SK-N-SH treated with all-trans-retinoic acid at 6 μM for 48 hours (cell line): ENCODE results near the gene PDIA3.

Experiments used
- ATAC-seq: fragments of 200-7000 bp; cut with Tn5 transposase; 3 replicates; pipeline ENCODE4 v1.9.1; 2020; ENCODE audit warnings: mild to moderate bottlenecking, moderate library complexity
- ARNTL ChIP-seq: fragments of 450-650 bp; formaldehyde crosslinking; IDR thresholded peaks from 2 replicates; pipeline ENCODE4 v1.5.0; 2020; ENCODE audit warnings: low read depth, mild to moderate bottlenecking, moderate library complexity, borderline replicate concordance
- BACH2 ChIP-seq: fragments of 250-450 bp; sonication (Bioruptor Pico); IDR thresholded peaks from 2 replicates; pipeline ENCODE4 v1.9.0; 2021; ENCODE audit warnings: mild to moderate bottlenecking, borderline replicate concordance
- CREB5 ChIP-seq: fragments of 250-450 bp; sonication (Bioruptor Pico); IDR thresholded peaks from 2 replicates; pipeline ENCODE4 v1.5.1; 2020; ENCODE audit warnings: low read depth, mild to moderate bottlenecking, moderate library complexity
- CSDC2 ChIP-seq: fragments of 250-450 bp; sonication (Bioruptor Pico); IDR thresholded peaks from 2 replicates; pipeline ENCODE4 v1.5.0; 2020; ENCODE audit warnings: mild to moderate bottlenecking, moderate library complexity
- CSRNP3 ChIP-seq: fragments of 250-450 bp; sonication (Bioruptor Pico); IDR thresholded peaks from 2 replicates; pipeline ENCODE4 v1.5.1; 2021; ENCODE audit warnings: mild to moderate bottlenecking, moderate library complexity
- GLIS3 ChIP-seq: fragments of 250-450 bp; sonication (Bioruptor Pico); IDR thresholded peaks from 2 replicates; pipeline ENCODE4 v1.5.0; 2020; ENCODE audit warnings: mild to moderate bottlenecking, moderate library complexity
- ISL1 ChIP-seq: fragments of 250-450 bp; sonication (Bioruptor Pico); IDR thresholded peaks from 2 replicates; pipeline ENCODE4 v2.1.2; 2022; ENCODE audit warnings: mild to moderate bottlenecking, moderate library complexity
- OSR1 ChIP-seq: fragments of 250-450 bp; sonication (Bioruptor Pico); IDR thresholded peaks from 2 replicates; pipeline ENCODE4 v1.8.0; 2022; ENCODE audit warnings: moderate library complexity, mild to moderate bottlenecking, inconsistent platforms
- POU6F1 ChIP-seq: fragments of 250-450 bp; sonication (Bioruptor Pico); IDR thresholded peaks from 2 replicates; pipeline ENCODE4 v1.8.0; 2021; ENCODE audit warnings: low read depth, mild to moderate bottlenecking, moderate library complexity, borderline replicate concordance
- PPARA ChIP-seq: fragments of 250-450 bp; sonication (Bioruptor Pico); IDR thresholded peaks from 2 replicates; pipeline ENCODE4 v1.5.0; 2020; ENCODE audit warnings: mild to moderate bottlenecking, borderline replicate concordance
- RARB ChIP-seq: fragments of 250-450 bp; sonication (Bioruptor Pico); IDR thresholded peaks from 2 replicates; pipeline ENCODE4 v1.8.0; 2021; ENCODE audit warnings: mild to moderate bottlenecking, moderate library complexity
- SNAI2 ChIP-seq: fragments of 250-450 bp; sonication (Bioruptor Pico); IDR thresholded peaks from 2 replicates; pipeline ENCODE4 v1.5.0; 2020; ENCODE audit warnings: mild to moderate bottlenecking, moderate library complexity
- TCF4 ChIP-seq: fragments of 250-450 bp; sonication (Bioruptor Pico); IDR thresholded peaks from 2 replicates; pipeline ENCODE4 v1.8.0; 2021; ENCODE audit warnings: mild to moderate bottlenecking, moderate library complexity, borderline replicate concordance
- TSHZ2 ChIP-seq: fragments of 250-450 bp; sonication (Bioruptor Pico); IDR thresholded peaks from 2 replicates; pipeline ENCODE4 v1.5.0; 2020; ENCODE audit warnings: mild to moderate bottlenecking, moderate library complexity
- ZC3H10 ChIP-seq: fragments of 250-450 bp; sonication (Bioruptor Pico); IDR thresholded peaks from 2 replicates; pipeline ENCODE4 v1.5.1; 2021; ENCODE audit warnings: mild to moderate bottlenecking, moderate library complexity
- ZFP3 ChIP-seq: fragments of 250-450 bp; sonication (Bioruptor Pico); IDR thresholded peaks from 2 replicates; pipeline ENCODE4 v1.5.0; 2020; ENCODE audit warnings: mild to moderate bottlenecking, moderate library complexity
- ZNF565 ChIP-seq: fragments of 450-650 bp; formaldehyde crosslinking; conservative IDR thresholded peaks from 2 replicates; pipeline ENCODE4 v1.5.0; 2020; ENCODE audit warnings: low read depth, mild to moderate bottlenecking, moderate library complexity
- ZNF8 ChIP-seq: fragments of 450-650 bp; formaldehyde crosslinking; IDR thresholded peaks from 2 replicates; pipeline ENCODE4 v1.5.0; 2020; ENCODE audit warnings: mild to moderate bottlenecking, moderate library complexity

PDIA3 gene

GRCh38 chr15:43821505-43821904 is 75.3 kb downstream of the PDIA3 start:
- TF ChIP-seq ARNTL (CRISPR knock-in tag) (no peak), ZFP3 (no peak), PPARA (CRISPR knock-in tag) (no peak), ISL1 (no peak), CREB5 (CRISPR knock-in tag) (no peak), TCF4 (CRISPR knock-in tag) (no peak), SNAI2 (CRISPR knock-in tag) (no peak), BACH2 (CRISPR knock-in tag) (no peak), OSR1 (no peak), ZNF565 (CRISPR knock-in tag) (no peak), ZC3H10 (no peak), TSHZ2 (CRISPR knock-in tag) (no peak), RARB (no peak), CSDC2 (no peak), GLIS3 (CRISPR knock-in tag) (no peak), POU6F1 (CRISPR knock-in tag) (no peak), ZNF8 (CRISPR knock-in tag) (no peak), CSRNP3 (CRISPR knock-in tag) (no peak)
- ATAC-seq = no peak
